ENCODE measurements around the gene ARHGAP5.
"Not testable (repeated sequence)": the region's sequence is repeated elsewhere in the genome, so short reads cannot be mapped to it uniquely, and the experiment has no call there.

Gene ARHGAP5

DNA sequence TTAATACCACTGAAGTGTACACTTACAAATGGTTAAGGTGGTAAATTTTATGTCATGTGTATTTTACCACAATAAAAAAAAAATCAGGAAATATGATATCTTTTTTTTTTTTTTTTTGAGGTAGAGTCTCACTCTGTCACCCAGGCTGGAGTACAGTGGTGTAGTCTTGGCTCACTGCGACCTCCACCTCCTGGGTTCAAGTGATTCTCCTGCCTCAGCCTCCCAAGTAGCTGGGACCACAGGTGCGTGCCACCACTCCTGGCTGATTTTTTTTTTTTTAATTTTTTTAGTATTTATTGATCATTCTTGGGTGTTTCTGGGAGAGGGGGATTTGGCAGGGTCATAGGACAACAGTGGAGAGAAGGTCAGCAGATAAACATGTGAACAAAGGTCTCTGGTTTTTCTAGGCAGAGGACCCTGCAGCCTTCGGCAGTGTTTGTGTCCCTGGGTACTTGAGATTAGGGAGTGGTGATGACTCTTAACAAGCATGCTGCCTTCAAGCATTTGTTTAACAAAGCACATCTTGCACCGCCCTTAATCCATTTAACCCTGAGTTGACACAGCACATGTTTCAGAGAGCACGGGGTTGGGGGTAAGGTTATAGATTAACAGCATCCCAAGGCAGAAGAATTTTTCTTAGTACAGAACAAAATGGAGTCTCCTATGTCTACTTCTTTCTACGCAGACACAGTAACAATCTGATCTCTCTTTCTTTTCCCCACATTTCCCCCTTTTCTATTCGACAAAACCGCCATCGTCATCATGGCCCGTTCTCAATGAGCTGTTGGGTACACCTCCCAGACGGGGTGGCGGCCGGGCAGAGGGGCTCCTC lies 50.0 kb downstream of the ARHGAP5 start:
- DNase-seq, result not testable (repeated sequence)

- DNase-seq, result not testable (repeated sequence)
These were observed 50.9 kb downstream of the ARHGAP5 start for GRCh38 chr14:32127731-32128654.

DNA sequence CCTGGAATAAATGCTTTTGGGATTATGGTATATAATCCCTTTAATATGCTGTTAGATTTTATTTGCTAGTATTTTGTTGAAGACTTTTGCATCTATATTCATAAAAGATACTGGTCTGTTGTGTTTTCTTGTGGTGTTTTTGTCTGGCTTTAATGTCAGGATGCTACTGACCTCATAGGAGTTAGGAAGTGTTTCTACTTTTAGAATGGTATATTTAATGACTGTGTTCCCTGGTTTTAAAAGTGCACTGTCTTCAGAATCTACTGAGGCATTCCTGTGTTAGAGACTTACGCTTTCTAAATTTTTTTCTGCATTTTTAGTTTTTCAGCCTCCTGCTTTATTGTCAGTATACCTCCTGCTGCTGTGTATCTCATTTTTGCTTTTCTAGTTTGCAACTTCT lies 51.6 kb downstream of the ARHGAP5 start:
- DNase-seq, result no peak

DNA sequence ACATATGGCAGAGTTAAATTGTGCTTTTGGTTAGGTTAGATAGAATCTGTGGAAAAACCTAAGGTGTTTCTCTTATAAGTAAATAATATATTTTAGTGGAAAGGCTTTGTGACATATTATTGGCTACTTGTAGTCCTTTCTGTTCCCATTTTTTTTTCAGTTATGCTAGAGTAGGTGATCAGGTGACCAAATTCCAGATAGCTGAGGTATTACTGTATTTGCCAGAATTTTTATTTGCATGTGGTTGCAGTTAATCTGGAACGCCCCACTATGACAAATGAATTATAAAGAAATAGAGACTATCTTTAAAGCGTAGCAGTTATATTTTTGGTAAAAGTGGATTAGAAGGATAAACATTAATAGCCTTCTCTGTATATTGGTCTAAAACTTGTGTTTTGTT lies 52.0 kb downstream of the ARHGAP5 start:
- no peak for DNase-seq

- DNase-seq, result not testable (repeated sequence)
These were observed 54.6 kb downstream of the ARHGAP5 start for GRCh38 chr14:32131689-32132088.

GRCh38 chr14:32134448-32135097 lies 57.5 kb downstream of the ARHGAP5 start:
- DNase-seq, result no peak

- no peak for DNase-seq
These were observed 59.1 kb downstream of the ARHGAP5 start for GRCh38 chr14:32136027-32136825.

- no peak for DNase-seq
These were observed 60.2 kb downstream of the ARHGAP5 start for GRCh38 chr14:32137313-32137712.

- no peak for DNase-seq
These were observed 60.8 kb downstream of the ARHGAP5 start for GRCh38 chr14:32137892-32138291.

DNA sequence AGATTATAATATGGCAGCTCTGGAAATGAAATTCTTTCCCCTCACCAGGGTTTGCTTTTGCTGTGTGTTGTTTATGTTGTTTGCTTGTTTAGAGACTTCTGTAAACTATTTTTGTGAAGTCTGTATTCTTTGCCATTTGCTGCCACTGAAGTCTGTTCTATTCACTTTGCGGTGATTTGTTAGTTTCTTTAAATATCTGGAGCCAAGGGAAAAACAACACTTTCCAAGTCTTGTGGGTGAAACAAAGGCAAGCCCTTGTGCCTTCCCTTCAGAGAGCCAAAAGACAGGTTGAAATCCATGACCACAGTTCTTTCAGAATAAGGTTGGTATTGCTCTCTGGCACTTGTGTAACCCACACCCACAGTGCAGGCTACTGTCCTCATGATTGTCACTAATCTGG lies 65.2 kb downstream of the ARHGAP5 start:
- DNase-seq, result no peak

DNA sequence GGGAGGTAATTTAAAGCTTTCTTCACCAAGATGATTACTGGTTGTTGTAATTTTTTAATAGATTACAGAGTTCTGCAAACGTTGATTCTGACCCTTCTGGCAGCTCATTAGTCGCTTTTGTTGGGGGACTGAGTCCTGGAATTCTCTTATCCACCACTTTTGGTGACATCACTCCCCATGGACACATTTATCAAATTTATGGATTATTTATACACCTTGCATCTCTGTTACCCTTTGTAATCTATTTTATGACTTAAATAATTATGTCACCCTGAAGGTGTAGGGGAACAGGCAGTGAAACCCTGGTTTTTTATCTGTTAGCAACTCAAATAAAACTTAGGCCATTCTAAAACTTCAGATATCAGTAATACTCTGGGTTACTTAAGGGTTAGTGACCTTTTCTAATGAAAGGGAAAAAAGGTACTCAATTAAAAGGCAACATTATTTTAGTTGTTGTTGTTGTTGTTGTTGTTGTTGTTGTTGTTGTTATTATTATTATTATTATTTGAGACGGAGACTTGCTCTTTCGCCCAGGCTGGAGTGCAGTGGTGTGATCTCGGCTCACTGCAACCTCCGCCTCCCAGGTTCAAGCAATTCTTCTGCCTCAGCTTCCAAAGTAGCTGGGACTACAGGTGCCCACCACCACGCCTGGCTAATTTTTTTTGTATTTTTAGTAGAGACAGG lies 65.8 kb downstream of the ARHGAP5 start:
- DNase-seq, result no peak

DNA sequence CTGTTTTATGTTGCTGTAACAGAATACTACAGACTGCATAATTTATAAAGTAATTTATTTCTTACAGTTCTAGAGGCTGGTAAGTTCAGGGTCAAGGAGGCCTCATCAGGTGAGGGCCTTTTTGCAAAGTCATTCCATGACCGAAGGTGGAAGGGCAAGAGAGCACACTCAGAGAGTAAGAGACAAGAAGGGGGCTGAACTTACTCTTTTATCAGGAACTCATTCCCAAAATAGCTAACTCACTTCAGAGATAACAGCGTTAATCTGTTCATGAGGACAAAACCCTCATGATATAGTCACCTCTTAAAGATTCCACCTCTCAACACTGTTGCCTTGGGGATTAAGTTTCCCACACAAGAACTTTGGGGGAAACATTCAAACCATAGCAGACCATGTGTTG lies 73.3 kb downstream of the ARHGAP5 start:
- DNase-seq, result no peak

DNA sequence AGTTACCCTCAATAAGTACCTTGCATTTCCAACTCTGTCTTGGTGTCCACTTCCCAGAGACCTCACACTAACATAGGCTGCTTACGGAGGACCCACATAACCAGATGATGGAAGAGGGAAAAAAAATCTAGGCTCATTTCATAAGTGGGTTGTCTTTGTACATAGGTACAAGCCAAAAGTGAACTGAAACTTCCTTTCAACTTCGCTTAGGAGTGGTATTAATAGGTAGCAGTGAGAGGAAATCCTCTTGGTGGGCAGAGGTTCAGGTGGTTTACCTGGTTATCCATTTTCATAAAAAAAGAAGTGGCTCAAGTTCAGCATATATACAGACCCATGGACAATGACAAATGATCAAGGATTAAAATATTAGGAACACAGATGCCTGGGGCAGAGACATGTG lies 88.9 kb downstream of the ARHGAP5 start:
- DNase-seq, result no peak

DNA sequence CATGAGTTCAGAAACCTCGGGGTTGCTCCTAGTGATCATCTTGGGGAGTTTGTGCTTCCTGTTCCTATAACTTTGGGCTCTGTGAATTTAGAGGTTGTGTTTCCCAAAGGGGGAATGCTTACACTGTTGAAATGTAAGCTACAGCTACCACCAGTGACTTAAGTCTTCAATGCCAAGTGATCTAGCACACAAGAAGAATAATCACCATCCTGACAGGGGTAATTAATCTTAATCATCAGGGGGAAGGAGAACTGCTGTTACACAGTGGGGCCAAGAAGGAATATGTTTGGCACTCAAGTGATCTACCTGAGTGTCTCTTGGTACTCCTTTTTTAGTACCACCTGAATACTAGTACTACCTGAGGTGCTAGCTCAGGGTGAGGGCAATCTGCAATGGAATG lies 89.8 kb downstream of the ARHGAP5 start:
- DNase-seq, result no peak

GRCh38 chr14:32167907-32168306 lies 90.8 kb downstream of the ARHGAP5 start:
- no peak for DNase-seq

DNA sequence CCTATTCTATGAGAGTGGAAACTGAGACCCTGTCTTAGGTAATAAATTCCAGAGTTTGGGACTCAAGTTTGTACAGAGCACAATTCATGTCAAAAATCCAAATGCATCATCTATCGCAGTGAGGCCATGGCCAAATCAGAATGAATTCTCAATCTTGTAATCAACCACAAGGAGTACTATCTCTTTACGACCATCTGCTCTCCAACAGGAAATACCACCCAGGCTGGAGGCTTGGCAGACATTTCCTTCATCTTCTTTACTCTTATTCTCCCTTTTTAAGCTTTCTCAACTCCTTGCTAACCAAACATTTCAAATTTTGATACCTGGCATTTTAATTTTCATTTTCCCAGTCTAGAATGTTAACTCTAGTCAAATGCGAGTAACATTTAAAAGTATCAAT lies 92.1 kb downstream of the ARHGAP5 start:
- peak in 1 of 2 donors; percentile 58 for DNase-seq

- DNase-seq, result no peak
These were observed 94.4 kb downstream of the ARHGAP5 start for GRCh38 chr14:32171469-32171868.

- peak in 1 of 2 donors; percentile 17 for DNase-seq
These were observed 106.3 kb downstream of the ARHGAP5 start for GRCh38 chr14:32183151-32184058.

DNA sequence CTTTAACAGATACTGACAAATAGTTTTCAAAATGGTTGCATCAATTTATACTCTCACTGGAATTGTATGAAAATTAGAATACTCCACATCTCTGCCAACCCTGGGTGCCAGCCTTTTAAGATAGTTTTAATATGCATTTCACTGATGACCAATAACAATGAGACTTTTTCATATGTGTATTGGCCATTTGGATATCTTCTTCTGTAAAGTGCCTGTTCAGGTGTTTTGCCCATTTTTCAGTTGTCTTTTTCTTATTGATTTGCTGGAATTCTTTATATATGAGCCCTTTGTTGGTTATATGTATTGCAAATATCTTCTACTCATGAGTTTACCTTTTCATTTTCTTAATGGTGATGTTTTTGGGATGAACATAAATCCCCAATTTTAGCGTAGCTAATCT lies 108.0 kb downstream of the ARHGAP5 start:
- no peak for DNase-seq

GRCh38 chr14:32186248-32186647 lies 109.1 kb downstream of the ARHGAP5 start:
- DNase-seq, result no peak

DNA sequence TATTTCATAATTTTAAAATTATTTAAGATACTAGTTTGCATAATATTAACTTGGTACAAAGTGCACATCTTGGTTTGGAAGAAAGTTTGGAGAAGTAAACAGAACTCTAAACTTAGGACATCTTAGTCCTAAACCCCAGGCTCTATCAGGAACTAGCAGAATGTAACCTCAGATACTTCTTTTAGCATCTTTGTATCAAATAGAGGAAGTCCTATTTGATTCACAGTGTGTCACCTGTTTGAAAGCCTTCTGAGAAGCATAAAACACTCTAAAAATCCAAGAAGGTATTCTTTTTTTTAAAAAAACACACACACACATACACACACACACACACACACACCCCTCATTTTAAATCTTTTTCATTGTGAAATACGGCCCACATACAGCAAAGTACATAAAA lies 112.7 kb downstream of the ARHGAP5 start:
- no peak for DNase-seq

All from bone marrow (tissue), 2 donors.